T-helper 1 cell treated with Interleukin-12 subunit alpha and Interleukin-12 subunit beta and Interleukin-4 antibody, amounts not matched to agents 30 ng/mL and 1 ng/mL, for 36 hours (primary cell): ENCODE measurements around the gene ELAVL1. TPM values are rescaled to one million over a fixed set of nuclear protein-coding genes. Genes with fewer than 3 reads are reported as not detected.
"Not testable (repeated sequence)": the region's sequence is repeated elsewhere in the genome, so short reads cannot be mapped to it uniquely, and the experiment has no call there.

Experiments
- intact Hi-C: fragments of 100-400 bp; cut with micrococcal nuclease; formaldehyde crosslinking; loops from one replicate; pipeline ENCODE4 v1.15.1; 2024
- total RNA-seq: library from RNA; stranded (reverse); gene quantifications from 2 replicates; pipeline ENCODE4 v1.2.3, GENCODE V29; 2022

Gene ELAVL1
- total RNA-seq, 1 donor from 2014 or later: 128 TPM

GRCh38 chr19:7971553-7972520 is 33.6 kb downstream of the ELAVL1 start:
- intact Hi-C loops: loop anchor here (1.0 kb wide), 1 partner anchor 281 kb away; no protein-coding TSS in a partner anchor

DNA sequence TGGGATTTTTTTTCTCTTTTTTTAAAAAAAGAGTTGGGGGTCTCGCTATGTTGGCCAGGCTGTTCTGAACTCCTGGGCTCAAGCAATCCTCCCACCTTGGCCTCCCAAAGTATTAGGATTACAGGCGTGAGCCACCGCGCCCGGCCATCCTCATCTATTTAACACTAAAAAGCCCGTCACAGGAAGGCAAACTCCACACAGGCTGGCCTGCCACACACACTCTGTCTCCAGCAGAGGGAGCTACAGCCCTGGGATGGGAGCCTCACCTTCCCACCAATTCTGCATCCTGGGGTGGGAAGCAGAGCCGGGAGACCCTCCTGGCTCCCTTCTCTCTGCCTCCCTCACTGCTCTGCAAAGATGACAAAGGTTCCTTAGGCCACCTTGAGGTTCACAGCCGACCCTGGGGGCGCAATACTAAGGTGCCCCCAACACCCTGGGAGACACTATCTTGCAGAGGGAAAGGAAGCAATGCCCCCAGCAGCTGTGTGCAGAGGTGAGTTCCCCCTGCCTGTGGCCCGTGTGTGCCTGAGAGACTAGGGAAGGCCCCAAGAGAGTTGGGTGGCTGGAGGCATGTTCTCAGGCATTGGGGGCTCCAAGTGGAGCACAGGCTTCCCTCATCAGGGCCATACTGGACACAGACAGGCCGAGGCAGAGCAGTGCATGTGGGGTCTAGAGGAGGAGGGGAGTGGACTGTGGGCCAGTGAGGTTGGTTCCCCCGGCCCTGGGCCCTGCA is 34.6 kb downstream of the ELAVL1 start:
- intact Hi-C loops: loop anchor here (1.0 kb wide), 1 partner anchor 282 kb away; no protein-coding TSS in a partner anchor

GRCh38 chr19:7969555-7969939 is 35.9 kb downstream of the ELAVL1 start:
- intact Hi-C loops: no loop called here

- intact Hi-C loops: no loop called here
These were observed 36.5 kb downstream of the ELAVL1 start for GRCh38 chr19:7968796-7969554.

- intact Hi-C loops: no loop called here
These were observed 37.2 kb downstream of the ELAVL1 start for GRCh38 chr19:7968008-7968795.

GRCh38 chr19:7965921-7966665 is 39.3 kb downstream of the ELAVL1 start:
- intact Hi-C loops: no loop called here

DNA sequence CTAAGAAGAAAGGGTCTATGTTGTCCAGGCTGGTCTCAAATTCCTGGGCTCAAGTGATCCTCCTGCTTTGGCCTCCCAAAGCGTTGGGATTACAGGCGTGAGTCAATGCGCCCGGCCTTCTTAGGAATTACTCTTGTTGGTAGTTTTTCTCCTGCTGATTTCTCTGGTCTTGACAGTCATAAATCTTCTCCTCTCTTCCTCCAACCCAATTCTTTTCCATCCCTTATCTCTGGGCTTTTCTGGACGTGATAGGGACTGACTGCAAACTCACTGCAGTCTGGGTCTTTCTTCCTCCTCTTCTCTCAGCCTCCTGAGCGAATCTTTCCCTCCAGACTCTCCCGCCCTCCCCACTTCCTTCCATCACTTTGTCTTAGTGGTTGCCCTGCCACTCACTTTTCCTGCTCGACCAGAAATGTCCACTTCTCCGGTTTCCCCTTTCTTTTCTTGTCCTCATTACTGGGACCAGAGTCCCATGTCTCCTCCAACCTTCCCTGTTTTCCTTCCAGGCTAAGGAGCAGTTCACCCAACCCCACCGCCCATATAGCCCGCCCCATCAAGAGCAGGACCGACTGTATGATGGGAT is 40.1 kb downstream of the ELAVL1 start:
- intact Hi-C loops: no loop called here

DNA sequence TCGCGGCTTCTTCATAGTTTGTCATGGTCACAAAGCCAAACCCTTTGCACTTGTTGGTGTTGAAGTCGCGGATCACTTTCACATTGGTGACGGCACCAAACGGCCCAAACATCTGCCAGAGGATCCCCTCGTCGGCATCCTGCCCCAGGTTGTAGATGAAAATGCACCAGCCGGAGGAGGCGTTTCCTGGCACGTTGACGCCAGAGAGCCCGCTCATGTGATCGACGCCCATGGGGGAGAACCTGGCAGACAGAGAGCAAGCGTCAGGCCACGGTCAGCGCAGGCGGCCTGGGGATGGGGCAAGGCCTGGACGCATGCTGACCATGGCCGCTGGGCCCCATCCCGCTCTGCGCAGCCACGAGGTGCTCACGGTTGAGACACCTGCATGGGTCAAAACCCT is 41.9 kb downstream of the ELAVL1 start:
- intact Hi-C loops: no loop called here

DNA sequence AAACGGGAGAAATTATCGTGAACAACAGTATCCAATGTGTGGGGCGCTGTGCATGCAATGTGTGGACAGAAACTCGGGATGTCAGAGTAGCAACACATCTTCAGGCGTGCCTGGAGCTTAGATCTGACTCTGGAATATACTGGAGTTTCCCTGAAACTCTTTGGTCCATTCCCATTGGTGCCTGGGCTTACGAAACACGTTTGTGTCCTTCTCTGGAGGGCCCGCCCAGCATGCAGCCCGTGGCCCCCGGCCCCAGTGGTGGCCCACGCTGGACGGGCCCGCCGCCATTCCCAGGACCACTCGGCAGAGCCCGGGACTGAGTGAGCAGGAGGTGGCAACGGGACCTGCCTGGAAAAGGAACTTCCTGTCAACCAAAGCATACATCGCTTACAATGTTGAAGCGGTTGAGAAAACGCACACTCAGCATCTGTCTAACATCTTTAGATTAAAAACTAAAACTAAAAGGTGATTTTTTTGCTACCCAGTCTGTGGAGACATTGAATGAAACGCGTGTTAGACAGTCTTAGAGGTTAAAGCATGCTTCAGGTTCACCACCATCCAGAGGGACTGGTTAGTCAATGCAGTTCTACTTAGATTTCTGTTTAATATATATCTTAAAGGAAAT is 42.7 kb downstream of the ELAVL1 start:
- intact Hi-C loops: no loop called here

DNA sequence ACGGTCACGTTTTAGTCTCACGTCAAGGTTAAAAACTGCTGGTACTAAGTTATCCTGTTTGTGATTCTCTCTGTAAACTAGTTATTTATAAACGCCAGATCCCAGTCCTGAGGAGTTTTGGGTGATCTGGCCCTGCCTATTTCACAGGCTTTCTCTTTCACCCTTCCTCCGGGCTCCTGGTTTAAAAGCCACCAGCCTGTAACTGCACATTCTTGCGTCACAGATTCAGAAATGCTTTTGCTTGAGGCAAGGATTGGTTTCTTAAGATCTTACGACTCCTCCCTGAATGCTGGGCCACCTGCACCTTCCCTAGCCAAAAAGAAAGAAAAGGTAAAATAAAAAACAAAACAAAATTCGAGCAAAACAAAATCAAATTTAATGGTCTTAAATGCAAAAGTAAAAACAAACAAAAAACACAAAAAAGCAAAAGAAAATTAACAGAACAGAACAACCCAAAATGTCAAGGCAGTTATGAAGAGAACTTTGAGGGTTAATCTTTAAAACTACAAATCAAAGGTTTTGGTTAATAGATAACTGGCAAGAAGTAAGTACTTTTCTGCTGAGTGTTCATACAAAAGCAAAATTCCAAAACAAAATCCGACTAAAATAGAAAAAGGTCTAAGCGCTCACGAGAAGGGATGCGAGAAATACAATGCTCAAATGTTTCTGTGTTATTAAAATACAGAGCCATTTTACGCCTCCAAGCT is 43.4 kb downstream of the ELAVL1 start:
- intact Hi-C loops: no loop called here

GRCh38 chr19:7961082-7961481 is 44.4 kb downstream of the ELAVL1 start:
- intact Hi-C loops: not testable (repeated sequence)

DNA sequence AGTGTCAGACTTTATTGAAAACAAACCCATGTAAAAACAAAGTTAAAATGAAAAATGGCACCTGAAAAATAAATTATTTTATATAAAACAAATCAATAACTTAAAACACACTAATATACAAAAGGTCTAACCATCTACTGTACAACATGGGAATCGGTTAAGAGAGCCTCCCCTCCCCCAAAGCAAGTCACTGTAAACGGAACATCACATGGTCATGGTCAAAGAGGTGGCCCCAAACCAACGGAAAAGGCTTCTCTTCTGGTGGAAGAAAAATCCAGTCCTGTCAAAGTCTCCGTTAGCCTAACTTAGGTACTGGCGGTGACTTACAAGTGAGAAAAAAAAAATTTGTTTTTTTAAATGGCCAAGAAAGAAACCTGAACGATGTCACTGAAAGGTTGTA is 46.2 kb downstream of the ELAVL1 start:
- intact Hi-C loops: no loop called here

GRCh38 chr19:7955696-7956095 is 49.7 kb downstream of the ELAVL1 start:
- intact Hi-C loops: no loop called here

DNA sequence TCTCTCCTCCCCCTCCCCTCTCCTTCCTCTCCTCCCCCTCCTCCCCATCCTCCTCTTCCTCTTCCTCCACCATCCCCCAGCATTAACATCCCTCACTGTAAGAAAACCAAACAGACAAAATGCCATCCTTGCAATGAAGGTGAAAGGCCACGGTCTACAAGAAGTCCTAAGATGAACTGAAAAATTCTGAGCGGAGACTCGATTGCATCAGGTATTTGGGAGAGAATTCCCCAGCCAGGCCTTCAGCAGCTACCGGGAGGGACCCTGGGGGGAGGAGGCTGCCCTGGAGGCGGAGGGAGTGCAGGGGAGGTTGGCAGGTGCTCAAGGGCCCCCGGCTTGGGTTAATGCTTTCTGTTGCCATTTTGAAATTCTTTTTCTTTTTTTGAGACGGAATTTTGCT is 51.9 kb downstream of the ELAVL1 start:
- intact Hi-C loops: no loop called here

- intact Hi-C loops: no loop called here
These were observed 52.4 kb downstream of the ELAVL1 start for GRCh38 chr19:7953060-7953459.

DNA sequence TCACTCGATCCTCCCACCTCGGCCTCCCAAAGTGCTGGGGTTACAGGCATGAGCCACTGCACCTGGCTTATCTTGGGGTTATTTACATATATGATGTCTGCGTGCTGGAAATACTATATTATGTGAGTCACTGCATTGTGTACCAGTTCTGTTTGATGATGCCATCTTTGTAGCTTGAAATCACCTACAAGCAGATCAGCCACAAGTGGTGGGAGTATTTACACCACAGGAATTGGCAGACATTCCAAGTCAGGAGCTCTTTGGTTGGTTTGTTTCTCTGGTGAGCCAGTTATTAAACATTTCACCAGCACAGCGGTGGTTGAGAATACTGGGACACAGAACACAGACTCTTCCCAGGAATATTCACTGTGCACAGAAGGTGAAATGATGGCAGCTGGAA is 57.5 kb downstream of the ELAVL1 start:
- intact Hi-C loops: no loop called here

DNA sequence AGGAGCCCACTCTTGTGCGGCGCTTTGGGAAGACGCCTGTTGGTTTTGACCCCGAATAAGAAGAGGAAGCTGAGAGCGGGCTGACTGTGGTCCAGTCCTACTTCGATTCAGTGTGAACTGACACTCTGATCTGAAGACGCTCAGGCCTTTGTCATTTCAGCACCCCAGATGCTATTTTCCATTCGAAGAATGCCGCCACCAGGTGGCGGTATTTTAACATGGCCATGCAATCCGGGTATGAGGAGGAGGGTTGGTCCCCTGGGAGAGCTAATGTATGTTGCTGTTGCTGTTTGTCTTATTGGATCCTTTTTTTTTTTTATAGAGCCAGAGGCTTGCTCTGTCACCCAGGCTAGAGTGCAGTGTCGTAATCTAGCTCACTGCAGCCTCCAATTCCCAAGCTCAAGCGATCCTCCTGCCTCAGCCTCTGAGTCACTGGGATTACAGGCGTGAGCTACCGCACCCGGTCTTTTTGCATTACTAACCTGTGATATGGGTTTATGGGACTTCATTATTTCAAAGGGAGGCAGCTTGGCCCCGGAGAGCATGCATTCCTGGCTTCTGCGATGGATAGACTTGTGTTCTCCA is 61.2 kb downstream of the ELAVL1 start:
- intact Hi-C loops: loop anchor here (1.0 to 5.0 kb wide), 5 partner anchors 58 to 323 kb away; partner anchors contain the start of gene TRAPPC5
